ENCODE data around the gene PNMA6A.
"Not testable (repeated sequence)": the region's sequence is repeated elsewhere in the genome, so short reads cannot be mapped to it uniquely, and the experiment has no call there.

Gene PNMA6A

DNA sequence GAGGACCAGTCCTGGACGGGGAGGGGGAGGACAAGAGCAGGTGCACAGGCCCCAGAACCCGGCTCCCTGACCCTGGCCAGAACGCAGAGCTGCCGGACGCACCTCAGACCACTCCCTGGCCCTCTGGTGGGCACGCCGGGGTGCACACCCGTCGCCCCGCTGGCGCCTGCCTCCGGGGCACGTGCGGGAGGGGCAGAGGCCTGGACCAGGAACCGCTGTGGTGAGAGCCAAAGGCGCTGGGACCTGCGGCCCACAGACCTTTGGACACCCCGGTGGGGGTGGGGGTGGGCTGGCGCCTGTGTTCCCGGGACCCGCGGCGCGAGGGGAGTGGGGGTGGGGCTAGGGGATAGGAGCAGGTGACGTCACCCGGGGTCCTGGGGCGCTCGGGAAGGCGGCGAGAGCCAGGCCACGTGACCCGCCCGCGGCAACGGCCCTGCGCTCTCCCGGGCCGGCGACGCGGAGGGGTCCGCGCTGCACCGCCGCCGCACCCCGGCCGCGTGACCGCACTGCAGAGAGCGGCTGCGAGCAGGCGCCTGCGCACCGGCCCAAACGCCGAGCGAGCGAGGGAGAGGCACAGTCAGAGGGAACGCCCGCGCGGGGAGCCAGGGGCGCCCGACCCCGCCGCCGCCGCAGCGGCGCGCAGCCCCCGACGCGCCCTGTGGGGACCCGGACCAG lies at the start of gene PNMA6A:
Gene PNMA6A (plus strand): TSS at position 546 of the 675 bp plus-strand sequence. CDS start 609 bp downstream, outside the sequence.
- DNase-seq: not testable (repeated sequence)

GRCh38 chrX:153026501-153026900 lies 45.8 kb upstream of the PNMA6A start:
- not testable (repeated sequence) for DNase-seq

DNA sequence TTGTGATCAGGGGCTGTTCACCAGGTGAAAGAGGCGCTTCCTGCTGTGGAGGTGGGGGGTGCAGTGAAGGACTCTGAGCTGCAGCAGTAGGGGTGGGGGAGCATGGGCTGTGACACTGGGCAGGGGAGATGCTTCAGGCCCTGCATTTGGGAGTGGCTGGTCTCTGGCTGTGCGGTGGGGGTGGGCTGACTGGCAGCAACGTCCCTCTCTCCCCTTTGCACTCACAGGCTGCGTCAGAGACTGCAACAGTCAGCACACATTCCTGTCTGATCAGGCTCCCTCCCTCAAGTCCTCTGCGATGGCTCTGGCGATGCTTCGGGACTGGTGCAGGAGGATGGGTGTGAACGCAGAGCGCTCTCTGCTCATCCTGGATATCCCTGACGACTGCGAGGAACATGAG lies 43.8 kb upstream of the PNMA6A start:
- not testable (repeated sequence) for DNase-seq

- no peak for DNase-seq
Observed at GRCh38 chrX:153029162-153029561, 43.1 kb upstream of the PNMA6A start.

DNA sequence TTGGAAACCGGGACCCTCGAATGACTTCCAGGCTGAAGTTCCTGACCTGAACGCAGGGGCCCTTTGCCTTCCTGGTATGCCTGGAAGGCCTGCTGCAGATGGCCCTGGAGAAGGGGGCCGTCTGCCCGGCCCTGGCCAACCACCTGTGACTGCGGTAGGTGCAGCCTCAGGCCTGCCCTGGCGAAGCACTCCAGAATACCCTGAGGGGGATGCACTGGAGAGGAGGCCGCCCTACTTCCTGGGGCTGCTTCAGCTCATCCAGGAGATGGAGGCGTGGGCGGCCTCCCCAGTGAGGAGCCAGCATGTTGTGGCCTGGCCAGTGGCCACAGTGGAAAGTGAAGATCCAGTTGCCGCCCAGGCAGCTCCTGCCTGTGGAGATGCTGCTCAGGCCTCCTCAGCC lies 42.4 kb upstream of the PNMA6A start:
- DNase-seq: no peak

DNA sequence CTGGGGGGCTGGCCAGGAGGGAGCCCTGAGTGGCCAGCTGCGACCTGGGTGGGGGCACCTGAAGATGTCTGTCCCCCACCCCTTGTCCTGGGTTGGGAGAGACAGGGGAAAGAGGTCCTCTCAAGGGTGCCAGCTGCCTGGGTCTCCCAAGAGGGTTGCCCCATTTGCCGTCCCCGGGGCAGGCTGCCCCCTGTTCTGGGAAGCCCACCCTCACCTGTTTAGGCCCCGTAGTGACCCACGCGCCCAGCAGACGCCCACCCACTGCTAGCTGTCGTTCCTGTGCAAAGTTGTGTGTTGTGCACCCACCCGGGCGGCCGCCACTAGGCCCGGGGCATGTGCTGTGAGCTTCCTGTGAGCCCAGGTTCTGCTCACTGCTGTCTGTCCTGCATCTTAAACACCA lies 41.5 kb upstream of the PNMA6A start:
- DNase-seq: no peak

DNA sequence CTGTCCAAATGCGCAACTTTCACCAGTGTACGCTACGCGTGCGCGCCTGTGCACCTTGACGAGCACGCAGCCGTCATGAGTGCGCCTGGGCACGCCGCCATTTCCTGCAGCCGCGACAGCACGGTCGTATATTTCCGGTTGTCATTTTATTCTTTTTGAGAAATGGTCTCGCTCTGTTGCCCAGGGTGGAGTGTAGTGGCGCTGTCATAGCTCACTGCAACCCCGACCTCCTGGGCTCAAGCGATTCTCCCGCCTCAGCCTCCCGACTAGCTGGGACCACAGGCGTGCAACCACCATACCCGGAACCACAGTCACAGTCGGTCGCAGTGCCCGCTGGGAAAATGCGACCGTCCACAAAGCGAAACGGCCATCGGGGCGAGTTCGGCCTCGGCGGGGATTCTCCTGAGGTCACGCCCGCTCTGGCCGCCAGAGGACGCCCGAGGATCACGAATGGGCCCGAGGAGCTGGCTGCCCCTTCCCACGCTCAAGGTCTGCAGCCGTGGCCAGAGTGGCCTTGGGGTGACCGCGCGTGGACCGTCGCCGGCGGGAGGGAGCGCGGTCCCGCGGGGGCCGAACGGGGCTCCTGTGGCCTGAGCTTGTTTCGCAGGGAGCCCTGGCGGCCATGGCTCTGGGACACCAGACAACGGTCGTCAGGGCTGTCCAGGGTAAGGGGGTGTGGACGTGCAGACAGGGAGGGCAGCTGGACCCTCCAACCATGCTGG lies 39.7 kb upstream of the PNMA6A start:
- peak in 1 of 2 experiments; percentile 73 for DNase-seq

- no peak for DNase-seq
Observed at GRCh38 chrX:153049093-153049492, 23.2 kb upstream of the PNMA6A start.

DNA sequence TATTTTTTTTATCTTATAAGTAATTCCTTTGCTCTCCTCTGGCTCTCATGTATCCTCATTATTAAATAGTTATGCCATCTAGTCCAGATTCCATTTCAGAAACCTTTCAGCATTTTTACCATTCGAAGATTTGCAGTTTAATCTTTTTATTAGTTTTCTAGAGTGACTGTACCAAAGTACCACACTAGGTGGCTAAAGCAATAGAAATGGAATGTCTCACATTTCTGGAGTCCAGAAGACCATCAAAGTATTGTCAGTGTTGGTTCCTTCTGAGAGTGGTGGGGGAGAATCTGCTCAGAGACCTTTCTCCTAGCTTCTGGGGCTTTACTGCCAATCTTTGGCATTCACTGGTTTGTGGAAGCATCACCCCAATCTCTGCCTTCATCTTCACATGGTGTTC lies 19.7 kb upstream of the PNMA6A start:
- no peak for DNase-seq

DNA sequence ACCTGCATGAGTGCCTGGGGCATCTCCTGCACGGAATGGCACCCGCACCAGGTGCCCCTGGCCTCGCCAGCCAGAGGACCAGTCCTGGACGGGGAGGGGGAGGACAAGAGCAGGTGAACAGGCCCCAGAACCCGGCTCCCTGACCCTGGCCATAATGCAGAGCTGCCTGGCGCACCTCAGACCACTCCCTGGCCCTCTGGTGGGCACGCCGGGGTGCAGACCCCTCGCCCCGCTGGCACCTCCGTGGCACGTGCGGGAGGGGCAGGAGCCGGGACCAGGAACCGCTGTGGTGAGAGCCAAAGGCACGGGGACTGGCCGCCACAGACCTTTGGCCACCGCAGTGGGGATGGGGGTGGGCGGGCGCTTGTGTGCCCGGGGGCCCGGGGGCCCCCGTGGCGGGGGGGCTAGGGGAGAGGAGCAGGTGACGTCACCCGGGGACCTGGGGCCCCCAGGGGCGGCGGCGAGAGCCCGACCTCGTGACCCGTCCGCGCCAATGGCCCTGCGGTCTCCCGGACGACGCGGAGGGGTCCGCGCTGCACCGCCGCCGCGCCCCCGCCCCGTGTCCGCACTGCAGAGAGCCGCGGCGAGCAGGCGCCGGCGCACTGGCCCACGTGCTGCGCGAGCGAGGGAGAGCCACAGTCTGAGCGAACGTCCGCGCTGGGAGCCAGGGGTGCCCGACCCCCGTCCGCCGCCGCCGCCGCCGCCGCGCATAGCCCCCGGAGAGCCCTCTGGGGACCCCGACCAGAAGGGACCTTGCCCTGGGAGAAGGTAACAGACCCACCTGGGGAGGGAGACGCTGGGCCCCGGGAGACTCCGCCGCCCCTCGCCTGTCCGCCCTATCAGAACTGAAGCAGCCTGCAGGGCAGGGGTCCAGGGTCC lies 16.1 kb upstream of the PNMA6A start, which contains the start of gene PNMA3:
Gene PNMA3 (plus strand): TSS at position 600 of the 879 bp plus-strand sequence. CDS start 586 bp downstream, outside the sequence.
- DNase-seq: peak in 1 of 2 experiments; percentile 38

DNA sequence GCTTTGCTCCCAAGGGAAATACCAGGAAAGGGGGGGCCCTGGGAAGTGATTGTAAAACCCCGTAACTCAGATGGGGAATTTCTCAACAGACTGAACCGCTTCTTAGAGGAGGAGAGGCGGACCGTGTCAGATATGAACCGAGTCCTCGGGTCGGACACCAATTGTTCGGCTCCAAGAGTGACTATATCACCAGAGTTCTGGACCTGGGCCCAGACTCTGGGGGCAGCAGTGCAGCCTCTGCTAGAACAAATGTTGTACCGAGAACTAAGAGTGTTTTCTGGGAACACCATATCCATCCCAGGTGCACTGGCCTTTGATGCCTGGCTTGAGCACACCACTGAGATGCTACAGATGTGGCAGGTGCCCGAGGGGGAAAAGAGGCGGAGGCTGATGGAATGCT lies 15.0 kb upstream of the PNMA6A start:
- no peak for DNase-seq

DNA sequence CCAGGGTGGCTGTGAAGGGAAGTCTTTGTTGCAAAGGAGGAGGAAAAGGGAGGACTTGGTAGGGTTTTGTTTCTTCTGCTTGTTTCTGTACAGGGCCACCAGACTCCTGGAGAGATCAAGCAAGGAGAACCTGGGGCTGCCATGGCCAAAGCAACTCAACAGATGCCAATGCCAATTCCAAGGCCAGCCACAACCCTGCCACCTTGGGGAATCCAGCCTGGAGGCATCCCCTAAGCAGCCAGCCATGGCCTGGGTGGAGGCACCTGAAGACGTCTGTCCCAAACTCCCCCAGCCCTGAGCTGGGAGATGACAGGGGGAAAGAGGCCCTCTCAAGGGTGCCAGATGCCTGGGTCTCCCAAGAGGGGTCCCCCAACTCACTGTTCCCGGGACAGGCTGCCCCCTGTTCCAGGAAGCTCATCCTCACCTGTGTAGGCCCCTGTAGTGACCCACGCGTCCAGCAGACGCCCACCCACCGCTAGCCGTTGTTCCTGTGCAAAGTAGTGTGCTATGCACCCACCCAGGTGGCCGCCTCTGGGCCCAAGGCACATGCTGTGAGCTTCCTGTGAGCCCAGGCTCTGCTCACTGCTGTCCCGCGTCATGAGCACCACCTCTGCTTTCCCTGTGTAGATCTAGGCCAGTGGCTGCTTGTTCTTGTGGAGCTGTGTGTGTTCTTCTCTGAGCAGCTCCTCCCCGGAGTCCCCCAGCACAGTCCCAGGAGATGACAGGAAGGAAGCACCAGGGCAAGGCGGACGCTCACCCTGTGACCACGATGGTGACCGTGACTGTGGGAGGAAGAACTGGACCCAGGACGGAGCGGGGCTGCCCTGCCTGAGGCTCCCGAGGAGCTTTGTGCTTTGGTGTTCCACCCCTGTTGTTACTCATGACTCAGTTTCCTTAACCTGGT lies 12.8 kb upstream of the PNMA6A start:
- no peak for DNase-seq

- DNase-seq: no peak
Observed at GRCh38 chrX:153060095-153060445, 12.2 kb upstream of the PNMA6A start.

- DNase-seq: no peak
Observed at GRCh38 chrX:153061732-153062131, 10.5 kb upstream of the PNMA6A start.

- no peak for DNase-seq
Observed at GRCh38 chrX:153063315-153063714, 8.9 kb upstream of the PNMA6A start.

DNA sequence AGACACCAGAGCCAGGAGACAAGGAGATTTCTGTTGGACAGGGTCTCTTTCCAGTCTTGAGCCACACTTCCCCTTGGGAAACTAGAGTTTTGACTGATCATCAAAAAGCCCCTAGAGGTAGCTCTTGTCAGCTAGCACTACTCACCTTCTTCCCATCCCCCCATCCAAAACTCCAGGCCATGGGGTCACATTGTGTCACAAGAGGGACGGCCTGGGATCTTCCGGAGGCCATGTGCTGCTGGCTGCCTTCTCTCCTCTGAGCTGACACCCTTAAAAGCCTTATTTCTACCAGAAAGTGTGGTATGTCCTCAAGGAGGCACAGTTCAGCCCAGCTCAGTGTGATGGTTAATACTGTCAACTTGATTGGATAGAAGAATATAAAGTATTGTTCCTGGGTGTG lies 8.2 kb upstream of the PNMA6A start:
- no peak for DNase-seq

GRCh38 chrX:153065389-153065788 lies 6.9 kb upstream of the PNMA6A start:
- DNase-seq: no peak

GRCh38 chrX:153066402-153066801 lies 5.9 kb upstream of the PNMA6A start:
- DNase-seq: not testable (repeated sequence)

- not testable (repeated sequence) for DNase-seq
Observed at GRCh38 chrX:153073331-153073730, 1.1 kb downstream of the PNMA6A start.

DNA sequence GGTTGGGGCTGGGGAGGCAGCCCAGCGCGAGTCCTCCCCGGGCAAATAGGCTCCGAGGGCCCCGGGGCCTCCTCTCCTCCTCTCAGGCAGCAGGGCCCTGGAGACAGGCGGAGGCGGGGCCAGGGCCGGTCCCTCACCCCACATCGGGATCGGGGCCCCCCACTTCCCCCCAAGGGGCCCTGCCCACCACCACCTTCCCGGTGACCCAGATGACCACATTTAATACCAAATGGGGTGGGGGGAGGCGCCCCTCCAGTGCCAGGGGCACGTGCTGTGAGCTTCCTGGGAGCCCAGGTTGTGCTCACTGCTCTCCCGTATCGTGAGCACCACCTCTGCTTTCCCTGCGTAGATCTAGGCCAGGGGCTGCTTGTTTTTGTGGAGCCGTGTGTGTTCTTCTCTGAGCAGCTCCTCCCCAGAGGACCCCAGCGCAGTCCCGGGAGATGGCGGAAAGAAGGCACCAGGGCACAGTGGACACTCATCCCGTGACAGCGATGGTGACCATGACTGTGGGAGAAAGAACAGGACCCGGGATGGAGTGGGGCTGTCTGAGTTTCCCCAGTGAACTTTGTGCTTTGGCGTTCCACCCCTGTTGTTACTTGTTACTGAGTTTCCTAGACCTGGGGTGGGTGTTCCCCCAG lies 2.1 kb downstream of the PNMA6A start:
- no peak for DNase-seq

DNA sequence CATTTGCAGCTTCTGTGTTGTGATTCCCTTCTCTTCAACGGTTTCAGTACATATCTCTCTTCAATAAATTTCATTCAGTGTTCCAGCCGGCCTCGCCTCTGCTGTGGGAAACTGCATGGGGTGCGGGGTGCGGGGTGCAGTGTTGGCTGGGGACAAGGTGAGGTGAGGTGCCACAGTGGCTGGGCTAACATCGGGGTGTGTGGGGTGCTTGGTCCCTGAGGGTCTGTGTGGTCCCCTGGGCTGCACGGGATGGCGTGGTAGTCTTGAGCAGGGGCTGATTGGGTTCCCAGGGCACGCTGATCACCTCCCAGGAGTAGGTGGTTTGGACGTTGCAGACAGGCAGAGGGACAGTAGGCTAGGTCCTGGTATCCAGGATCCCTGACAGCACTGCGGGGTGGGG lies 2.7 kb downstream of the PNMA6A start:
- no peak for DNase-seq

GRCh38 chrX:153075366-153075765 lies 3.1 kb downstream of the PNMA6A start:
- no peak for DNase-seq

Measured in NCI-H526 (cell line).